Activated CD8-positive, alpha-beta memory T cell treated with anti-CD3 and anti-CD28 coated beads, Interleukin-2, amount 50 U/mL, for 24 hours (primary cell): ENCODE measurements around the gene DHX35.

Source experiments
- DNase-seq: peaks from one replicate; pipeline ENCODE4 v3.0.0-alpha.2; 2020; ENCODE audit errors: extremely low read depth

DHX35 gene

GRCh38 chr20:39025883-39026282, 63.7 kb downstream of the DHX35 start:
- no peak for DNase-seq

DNA sequence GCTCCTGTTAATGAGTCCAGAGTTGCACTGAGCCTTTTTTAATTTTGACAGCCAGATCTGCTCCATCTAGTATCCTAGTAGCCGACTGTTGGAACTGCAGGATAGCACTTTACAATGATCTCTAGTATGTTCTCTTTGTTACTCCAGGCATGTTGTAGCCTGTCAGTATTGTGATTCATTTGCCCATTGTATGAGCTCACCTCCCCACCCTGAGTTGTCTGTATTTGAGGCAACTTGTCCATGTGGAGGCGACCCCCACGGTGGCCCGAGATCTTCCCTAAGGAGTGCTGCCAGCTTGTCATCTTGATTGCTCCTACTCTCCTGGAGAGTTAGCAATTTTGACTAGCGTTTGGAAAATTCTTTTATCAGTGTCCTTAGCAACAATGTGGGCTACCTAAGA, 67.2 kb downstream of the DHX35 start:
- no peak for DNase-seq

- DNase-seq = no peak
Observed at GRCh38 chr20:39032997-39033396, 70.9 kb downstream of the DHX35 start.

- DNase-seq = no peak
Observed at GRCh38 chr20:39036011-39036410, 73.9 kb downstream of the DHX35 start.

GRCh38 chr20:39036851-39037250, 74.7 kb downstream of the DHX35 start:
- DNase-seq = no peak

DNA sequence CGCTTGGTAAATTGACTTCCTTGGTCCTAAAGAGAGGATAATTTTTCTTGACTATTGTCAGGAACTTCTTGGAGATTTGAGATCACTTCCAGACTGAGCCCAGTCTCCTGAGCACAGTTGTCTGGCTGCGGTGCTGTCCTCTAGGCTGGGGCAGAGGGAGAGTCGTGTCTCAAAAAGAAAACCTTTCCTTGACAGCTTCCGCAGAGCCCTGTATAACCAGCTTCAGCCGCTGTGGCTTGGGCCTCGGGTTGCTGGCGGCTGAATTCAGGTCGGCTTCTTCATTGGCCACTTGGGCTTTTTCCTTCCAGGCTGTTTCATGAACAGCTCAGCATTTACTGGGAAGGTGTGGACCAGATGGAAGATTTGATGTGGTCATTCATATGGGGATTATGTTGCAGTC, 75.9 kb downstream of the DHX35 start:
- no peak for DNase-seq

DNA sequence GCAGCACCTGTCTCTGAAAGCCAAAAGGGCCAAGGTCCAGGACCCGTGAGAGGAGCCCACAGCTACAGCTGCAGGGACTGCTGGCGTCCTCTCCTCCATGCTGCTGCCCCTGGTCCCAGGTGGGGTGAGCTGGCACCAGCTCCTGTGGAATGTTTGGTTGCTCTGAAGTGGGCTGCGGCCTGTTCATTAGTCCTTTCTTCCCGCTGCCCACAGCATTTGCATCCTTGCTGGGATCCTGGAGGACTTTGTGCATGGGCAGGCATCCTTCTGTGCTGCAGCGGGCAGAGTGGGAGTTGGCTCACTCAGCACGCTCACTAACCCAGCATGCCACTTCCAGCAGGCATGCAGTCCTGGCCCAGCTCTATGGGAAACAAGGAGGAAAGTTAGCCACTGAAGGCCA, 76.4 kb downstream of the DHX35 start:
- DNase-seq = no peak

- no peak for DNase-seq
Observed at GRCh38 chr20:39039261-39039660, 77.1 kb downstream of the DHX35 start.

DNA sequence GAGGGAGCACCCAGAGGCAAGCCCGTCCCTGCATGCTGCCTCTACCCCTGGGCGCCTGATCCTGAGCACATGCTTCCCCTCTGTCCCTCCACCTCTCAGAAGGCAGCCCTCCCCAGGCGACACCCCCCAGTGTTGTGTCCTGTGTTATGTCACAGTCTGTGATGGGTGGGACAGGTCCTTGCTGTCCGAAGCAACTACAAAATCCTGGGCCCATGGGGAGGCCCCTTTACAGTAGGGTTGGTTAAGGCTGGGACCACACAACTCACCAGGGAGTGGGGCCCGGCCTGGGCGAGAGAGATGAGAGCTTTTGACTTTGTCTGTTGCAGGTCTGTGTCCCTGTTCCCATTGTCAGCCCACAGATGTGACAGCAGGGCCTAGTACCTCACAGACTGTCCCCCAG, 78.0 kb downstream of the DHX35 start:
- no peak for DNase-seq

DNA sequence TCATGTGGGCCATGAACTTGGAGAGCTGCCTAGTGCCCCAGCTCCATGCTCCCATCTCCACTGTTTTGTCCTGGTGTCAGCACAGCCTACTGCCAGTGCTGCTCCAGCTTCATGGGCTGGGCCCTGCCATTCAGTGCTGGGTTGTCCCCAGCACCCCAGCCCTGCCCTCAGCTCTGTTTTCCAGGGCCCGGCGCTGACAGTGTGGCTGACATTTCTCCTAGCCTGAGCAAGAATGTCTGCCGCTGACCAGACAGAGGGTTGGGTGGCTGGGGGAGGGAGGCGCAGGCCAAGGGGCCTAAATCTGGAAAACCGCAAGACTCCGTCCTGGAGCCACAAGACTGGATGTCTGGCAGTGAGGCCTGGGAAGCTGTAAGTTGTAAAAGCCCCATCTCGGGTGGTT, 78.9 kb downstream of the DHX35 start:
- DNase-seq = no peak

GRCh38 chr20:39042279-39043150, 80.4 kb downstream of the DHX35 start:
- DNase-seq = no peak

DNA sequence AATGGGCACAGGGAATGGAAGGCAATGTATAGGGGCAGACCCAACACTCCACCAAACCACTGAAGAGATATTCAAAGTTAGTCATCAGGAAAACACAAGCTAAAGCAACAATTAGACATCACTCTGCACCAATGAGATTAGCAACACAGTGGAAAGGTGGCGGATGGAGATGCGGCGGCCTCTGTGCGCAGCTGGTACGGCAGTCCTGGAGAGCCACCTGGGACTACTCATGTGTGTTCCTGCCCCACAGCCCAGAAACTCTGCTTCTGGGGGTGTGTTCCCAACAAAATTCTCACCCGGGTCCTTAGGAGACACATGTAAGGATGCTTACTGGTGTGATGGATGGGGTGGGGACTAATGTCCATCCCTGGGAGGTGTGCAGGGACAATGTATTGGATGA, 82.4 kb downstream of the DHX35 start:
- no peak for DNase-seq

- DNase-seq = no peak
Observed at GRCh38 chr20:39045676-39046075, 83.5 kb downstream of the DHX35 start.

- no peak for DNase-seq
Observed at GRCh38 chr20:39047417-39047985, 85.4 kb downstream of the DHX35 start.

DNA sequence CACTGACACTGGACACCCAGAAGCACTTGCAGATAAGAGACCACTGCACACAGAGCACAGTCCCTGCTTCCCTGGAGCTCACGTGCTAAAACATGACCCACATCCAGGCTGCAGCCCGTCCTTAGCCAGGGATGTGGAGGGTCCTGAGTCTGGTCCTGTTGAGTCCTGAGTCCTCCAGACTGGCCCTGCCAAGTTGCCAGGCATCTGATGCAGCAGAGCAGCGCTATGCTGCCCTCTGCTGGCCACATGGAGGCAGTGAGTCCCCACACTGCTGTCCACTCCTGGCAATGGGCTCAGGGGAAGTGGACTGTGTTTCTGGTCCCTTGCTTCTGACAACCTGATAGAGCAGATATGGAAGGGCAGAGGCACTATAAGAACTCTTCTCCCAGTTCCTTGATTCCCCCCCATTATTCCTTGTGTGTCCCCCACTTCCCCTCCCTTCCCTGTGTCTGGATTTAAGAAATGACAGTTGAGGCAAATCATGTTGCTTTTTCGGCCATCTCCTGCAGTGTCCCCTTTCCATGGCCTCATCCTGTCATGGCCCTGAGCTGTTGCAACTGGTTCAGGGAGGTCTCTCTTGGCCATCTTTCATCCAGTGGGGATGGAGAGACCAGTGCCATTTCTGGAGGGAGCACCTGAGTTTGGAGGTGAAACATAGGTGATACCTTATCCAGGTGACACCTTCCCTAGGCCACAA, 86.0 kb downstream of the DHX35 start:
- peak; percentile 25 for DNase-seq

- no peak for DNase-seq
Observed at GRCh38 chr20:39049148-39049547, 87.0 kb downstream of the DHX35 start.

GRCh38 chr20:39049684-39050554, 87.8 kb downstream of the DHX35 start:
- DNase-seq = peak; percentile 14

- DNase-seq = no peak
Observed at GRCh38 chr20:39050555-39050902, 88.4 kb downstream of the DHX35 start.

GRCh38 chr20:39052676-39053075, 90.5 kb downstream of the DHX35 start:
- DNase-seq = no peak

- no peak for DNase-seq
Observed at GRCh38 chr20:39057143-39057542, 95.0 kb downstream of the DHX35 start.

- DNase-seq = no peak
Observed at GRCh38 chr20:39057911-39058310, 95.8 kb downstream of the DHX35 start.

DNA sequence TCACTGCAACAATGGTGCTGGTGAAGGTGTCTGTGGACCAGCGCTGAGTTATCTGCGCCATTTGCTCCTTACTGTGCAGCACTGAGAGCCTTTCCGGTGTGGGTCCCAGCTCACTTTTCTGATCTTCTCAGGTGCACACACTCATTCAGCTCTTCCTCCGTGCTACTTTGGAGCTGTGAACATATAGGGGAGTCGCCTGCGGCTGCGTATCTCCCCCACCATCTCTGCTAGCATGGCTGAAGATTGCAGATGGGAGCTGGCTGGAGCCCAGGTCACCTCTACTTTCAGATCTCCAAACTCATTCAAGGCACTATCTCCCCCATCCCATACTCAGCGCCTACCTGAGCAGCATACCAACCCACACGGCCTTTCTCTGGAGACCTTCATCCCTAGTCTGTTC, 96.9 kb downstream of the DHX35 start:
- DNase-seq = no peak
